CD14-positive monocyte (primary cell): Measurements from ENCODE around the gene HOXB13. TPM values are rescaled to one million over a fixed set of nuclear protein-coding genes. Genes with fewer than 3 reads are reported as not detected.

Experiments
- DNase-seq, 3 donors: peaks; one replicate each; pipeline ENCODE4 v3.0.0-alpha.2; 2011 to 2022
- H2AFZ ChIP-seq: 2 replicates; pipeline ENCODE4 v1.6.0; 2012; ENCODE audit warnings: mild to moderate bottlenecking, low read depth, low read length, inconsistent platforms; ENCODE audit not compliant: insufficient read depth, poor library complexity, severe bottlenecking
- H3K27ac ChIP-seq, 2 donors: 1 replicate in 1 of 2; 2 replicates in 1 of 2; pipeline ENCODE4 v1.5.1; 2012 to 2013; ENCODE audit warnings: low read length in 2 of 2, control low read depth in 1 of 2, inconsistent platforms in 1 of 2, low read depth in 1 of 2, mild to moderate bottlenecking in 1 of 2
- H3K27me3 ChIP-seq, 2 donors: one replicate each; pipeline versions ENCODE4 v1.6.0 to v1.6.1; 2011 to 2013; ENCODE audit warnings: low read length in 2 of 2; ENCODE audit not compliant: control insufficient read depth in 2 of 2, insufficient read depth in 2 of 2
- H3K36me3 ChIP-seq, 2 donors: replicated peaks in 1 of 2; 1 replicate in 1 of 2; 2 replicates in 1 of 2; pipeline versions ENCODE4 v1.5.1 to v1.6.1; 2012 to 2013; ENCODE audit warnings: low read length in 2 of 2, control low read depth in 1 of 2, inconsistent platforms in 1 of 2, mild to moderate bottlenecking in 1 of 2; ENCODE audit not compliant: insufficient read depth in 2 of 2, control insufficient read depth in 1 of 2
- H3K4me1 ChIP-seq, 2 donors: 1 replicate in 1 of 2; 2 replicates in 1 of 2; pipeline versions ENCODE4 v1.5.1 to v1.6.1; 2012 to 2013; ENCODE audit warnings: low read length in 2 of 2, control low read depth in 1 of 2, inconsistent platforms in 1 of 2, mild to moderate bottlenecking in 1 of 2, moderate library complexity in 1 of 2; ENCODE audit not compliant: insufficient read depth in 2 of 2, control insufficient read depth in 1 of 2
- H3K4me2 ChIP-seq: replicated peaks from 2 replicates; pipeline ENCODE3; 2012; ENCODE audit warnings: low read length, moderate library complexity, mild to moderate bottlenecking; ENCODE audit not compliant: poor library complexity, severe bottlenecking; ENCODE audit errors: extremely low read depth
- H3K4me3 ChIP-seq, 3 experiments: fragments of 200-600 bp in 1 of 3; sonication (generic) in 1 of 3; replicated peaks in 1 of 3; 1 replicate in 2 of 3; 2 replicates in 1 of 3; pipeline ENCODE4 v1.5.1; 2011 to 2013; ENCODE audit warnings: low read length in 3 of 3, mild to moderate bottlenecking in 3 of 3, control low read depth in 2 of 3, low read depth in 2 of 3, inconsistent platforms in 1 of 3, moderate library complexity in 1 of 3
- H3K79me2 ChIP-seq: 2 replicates; pipeline ENCODE4 v1.6.0; 2012; ENCODE audit warnings: mild to moderate bottlenecking, control low read depth, inconsistent platforms, low read length, moderate library complexity; ENCODE audit not compliant: insufficient read depth
- H3K9ac ChIP-seq: 2 replicates; pipeline ENCODE4 v1.6.0; 2017; ENCODE audit warnings: low read length, mild to moderate bottlenecking; ENCODE audit not compliant: insufficient read depth, poor library complexity, severe bottlenecking
- H3K9me3 ChIP-seq, 2 donors: replicated peaks in 1 of 2; 1 replicate in 1 of 2; 2 replicates in 1 of 2; pipeline versions ENCODE4 v1.5.1 to v1.6.1; 2012 to 2013; ENCODE audit warnings: low read length in 2 of 2, control low read depth in 1 of 2; ENCODE audit not compliant: control insufficient read depth in 1 of 2, insufficient read depth in 1 of 2
- H4K20me1 ChIP-seq: 2 replicates; pipeline ENCODE4 v1.6.0; 2012; ENCODE audit warnings: mild to moderate bottlenecking, low read length, control low read depth, moderate library complexity; ENCODE audit not compliant: insufficient read depth
- H3K27ac Mint-ChIP-seq, 7 donors: one replicate each; pipeline ENCODE4 v1.8.0; 2020; ENCODE audit warnings: mild to moderate bottlenecking in 7 of 7, mixed read lengths in 7 of 7, moderate library complexity in 6 of 7, inconsistent platforms in 2 of 7
- H3K27me3 Mint-ChIP-seq, 3 donors: one replicate each; pipeline ENCODE4 v1.8.0; 2021 to 2022; ENCODE audit warnings: low read depth in 3 of 3, mild to moderate bottlenecking in 3 of 3, mixed read lengths in 3 of 3, moderate library complexity in 3 of 3, inconsistent platforms in 1 of 3
- H3K36me3 Mint-ChIP-seq, 2 donors: one replicate each; pipeline ENCODE4 v1.8.0; 2020; ENCODE audit warnings: mixed read lengths in 2 of 2, inconsistent platforms in 1 of 2, mild to moderate bottlenecking in 1 of 2
- H3K4me1 Mint-ChIP-seq: one replicate; pipeline ENCODE4 v1.8.0; 2020; ENCODE audit warnings: mild to moderate bottlenecking, mixed read lengths
- H3K4me3 Mint-ChIP-seq, 2 donors: one replicate each; pipeline ENCODE4 v1.8.0; 2020; ENCODE audit warnings: mild to moderate bottlenecking in 2 of 2, mixed read lengths in 2 of 2, moderate library complexity in 1 of 2
- H3K9me3 Mint-ChIP-seq, 7 donors: one replicate each; pipeline ENCODE4 v1.8.0; 2020 to 2022; ENCODE audit warnings: mixed read lengths in 7 of 7, mild to moderate bottlenecking in 6 of 7, moderate library complexity in 6 of 7, inconsistent platforms in 2 of 7
- WGBS: methylation state at CpG from one replicate; pipeline ENCODE4 v1.1.5; 2013; ENCODE audit warnings: missing lambda C conversion rate; ENCODE audit not compliant: insufficient coverage; 5-methylcytosine and 5-hydroxymethylcytosine counted together
- intact Hi-C, 2 donors: fragments of 100-400 bp; cut with micrococcal nuclease; formaldehyde crosslinking; loops; one replicate each; pipeline versions ENCODE4 v1.15.0 to v1.15.1; 2023
- polyA plus RNA-seq, 3 donors: library from polyadenylated mRNA; depleted of rRNA in 1 of 3; unstranded in 2 of 3; stranded (reverse) in 1 of 3; fragments of 300-500 nt in 2 of 3; fragments of >200 nt in 1 of 3; fragmentation: Illumina TruSeq in 2 of 3; gene quantifications; 1 replicate in 2 of 3; 2 replicates in 1 of 3; pipeline ENCODE4 v1.2.3, GENCODE V29; 2012 to 2021
- TF ChIP-seq, protein P1 (sequence below): fragments of 200-600 bp; IDR thresholded peaks from one replicate; pipeline ENCODE4 v1.8.0; 2022; ENCODE audit warnings: antibody characterized with exemption, mild to moderate bottlenecking

HOXB13 gene
- polyA plus RNA-seq, 3 donors: not detected

DNA sequence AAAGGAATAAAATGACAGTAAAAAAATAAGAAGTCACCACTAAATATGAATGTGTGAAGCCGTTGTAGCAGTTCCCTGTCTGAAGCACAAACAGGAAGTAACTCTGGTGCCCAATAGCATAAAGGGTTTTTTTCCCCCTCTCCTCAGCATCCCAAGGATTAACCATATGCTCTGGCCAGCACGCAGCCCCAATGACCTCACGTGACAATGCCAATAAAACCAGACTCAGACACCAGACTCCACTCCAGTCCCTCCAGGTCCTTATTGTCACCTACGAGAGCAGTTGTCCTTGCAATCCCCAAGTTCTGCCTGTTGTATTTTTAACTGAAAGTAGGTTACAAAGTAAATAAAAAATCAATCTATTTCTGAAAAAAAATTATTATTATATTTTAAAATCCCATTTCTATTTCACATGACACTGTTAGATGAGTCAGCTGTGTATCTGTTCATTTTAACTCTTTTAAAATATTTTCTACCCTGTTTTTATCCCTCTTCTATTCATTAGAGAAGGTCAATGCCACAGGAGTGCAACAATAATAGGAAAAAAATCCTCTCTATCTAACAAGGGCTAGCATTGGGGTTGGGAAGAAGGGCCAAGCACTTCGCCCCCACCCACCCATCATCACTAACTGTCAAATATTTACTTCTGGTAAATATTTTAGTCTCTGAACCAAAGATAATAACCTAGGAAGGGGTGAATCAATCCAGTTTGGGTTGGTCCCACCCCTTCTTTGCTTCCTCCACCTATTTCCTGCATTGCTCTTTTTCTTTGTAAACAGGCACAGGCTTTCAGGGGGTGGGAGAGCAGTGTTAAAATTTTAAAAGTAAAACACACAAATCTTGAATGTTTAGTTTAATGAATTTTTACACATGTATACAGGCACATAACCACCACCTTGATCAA is 12.8 kb downstream of the HOXB13 start:
- no peak overlapping the region for H2AFZ ChIP-seq
- H3K4me3 Mint-ChIP-seq: peak overlapping the region in 1 of 2 donors; percentile 81
- H3K9ac ChIP-seq: no peak overlapping the region
- TF ChIP-seq, protein P1, sequence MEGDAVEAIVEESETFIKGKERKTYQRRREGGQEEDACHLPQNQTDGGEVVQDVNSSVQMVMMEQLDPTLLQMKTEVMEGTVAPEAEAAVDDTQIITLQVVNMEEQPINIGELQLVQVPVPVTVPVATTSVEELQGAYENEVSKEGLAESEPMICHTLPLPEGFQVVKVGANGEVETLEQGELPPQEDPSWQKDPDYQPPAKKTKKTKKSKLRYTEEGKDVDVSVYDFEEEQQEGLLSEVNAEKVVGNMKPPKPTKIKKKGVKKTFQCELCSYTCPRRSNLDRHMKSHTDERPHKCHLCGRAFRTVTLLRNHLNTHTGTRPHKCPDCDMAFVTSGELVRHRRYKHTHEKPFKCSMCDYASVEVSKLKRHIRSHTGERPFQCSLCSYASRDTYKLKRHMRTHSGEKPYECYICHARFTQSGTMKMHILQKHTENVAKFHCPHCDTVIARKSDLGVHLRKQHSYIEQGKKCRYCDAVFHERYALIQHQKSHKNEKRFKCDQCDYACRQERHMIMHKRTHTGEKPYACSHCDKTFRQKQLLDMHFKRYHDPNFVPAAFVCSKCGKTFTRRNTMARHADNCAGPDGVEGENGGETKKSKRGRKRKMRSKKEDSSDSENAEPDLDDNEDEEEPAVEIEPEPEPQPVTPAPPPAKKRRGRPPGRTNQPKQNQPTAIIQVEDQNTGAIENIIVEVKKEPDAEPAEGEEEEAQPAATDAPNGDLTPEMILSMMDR: no peak
- no peaks in the 10 kb centered on the region for H3K36me3 ChIP-seq
- H3K27me3 ChIP-seq: peaks cover 59 to 91% of the 10 kb centered on the region in 2 donors
- no peak overlapping the region for H3K27ac ChIP-seq
- H3K9me3 ChIP-seq: peaks cover 0 to 21% of the 10 kb centered on the region in 2 donors
- no peaks in the 10 kb centered on the region for H4K20me1 ChIP-seq
- H3K4me1 Mint-ChIP-seq: peaks cover 9% of the 10 kb centered on the region
- 30% methylated on average over 2 of the region's 5 CpGs for WGBS
- no peak overlapping the region for H3K4me3 ChIP-seq
- peaks cover 0 to 19% (median 8%) of the 10 kb centered on the region in 7 donors for H3K9me3 Mint-ChIP-seq
- H3K36me3 Mint-ChIP-seq: peaks cover 0 to 6% of the 10 kb centered on the region in 2 donors
- DNase-seq: no peak
- H3K79me2 ChIP-seq: no peaks in the 10 kb centered on the region
- peaks cover 2 to 3% of the 10 kb centered on the region in 2 donors for H3K4me1 ChIP-seq
- H3K27me3 Mint-ChIP-seq: peaks cover 74 to 88% (median 88%) of the 10 kb centered on the region in 3 donors
- H3K27ac Mint-ChIP-seq: no peak overlapping the region
- H3K4me2 ChIP-seq: no peak overlapping the region
- intact Hi-C loops: no loop called here

DNA sequence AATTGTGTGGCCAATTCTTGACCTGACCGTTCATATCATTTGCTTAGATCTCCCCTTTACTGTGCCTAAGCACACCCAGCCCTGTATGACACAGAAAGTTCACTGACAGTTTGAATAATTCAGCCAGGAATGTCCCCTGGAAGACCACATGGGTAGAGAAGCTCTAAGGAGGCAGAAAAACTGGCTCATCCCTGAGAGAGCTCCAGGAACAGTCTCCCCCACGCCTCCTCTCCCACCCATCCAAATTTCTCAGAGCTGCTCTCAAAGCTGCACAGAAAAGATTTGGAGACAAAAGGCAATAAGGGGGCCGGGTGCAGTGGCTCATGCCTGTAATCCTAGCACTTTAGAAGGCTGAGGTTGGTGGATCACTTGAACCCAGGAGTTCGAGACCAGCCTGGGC is 17.4 kb downstream of the HOXB13 start:
- no peaks in the 10 kb centered on the region for H3K9me3 ChIP-seq
- H2AFZ ChIP-seq: no peak overlapping the region
- no peak overlapping the region for H3K4me3 ChIP-seq
- intact Hi-C loops: no loop called here
- no peaks in the 10 kb centered on the region for H3K4me1 Mint-ChIP-seq
- no peaks in the 10 kb centered on the region for H4K20me1 ChIP-seq
- H3K36me3 ChIP-seq: no peaks in the 10 kb centered on the region
- H3K79me2 ChIP-seq: no peaks in the 10 kb centered on the region
- peaks cover 0 to 8% (median 0%) of the 10 kb centered on the region in 7 donors for H3K9me3 Mint-ChIP-seq
- H3K4me2 ChIP-seq: no peak overlapping the region
- H3K4me1 ChIP-seq: no peaks in the 10 kb centered on the region
- H3K4me3 Mint-ChIP-seq: peak overlapping the region in 1 of 2 donors; percentile 13
- no peak overlapping the region for H3K9ac ChIP-seq
- WGBS: 67% methylated on average over 1 of the region's 4 CpGs
- H3K27ac ChIP-seq: no peak overlapping the region
- H3K36me3 Mint-ChIP-seq: no peaks in the 10 kb centered on the region
- peaks cover 24 to 79% of the 10 kb centered on the region in 2 donors for H3K27me3 ChIP-seq
- TF ChIP-seq, protein P1: no peak
- peaks cover 55 to 77% (median 71%) of the 10 kb centered on the region in 3 donors for H3K27me3 Mint-ChIP-seq
- H3K27ac Mint-ChIP-seq: no peak overlapping the region
- DNase-seq: no peak
